Suprapubic skin (tissue), 4 donors: ENCODE data around the gene CTRL.

Source experiments
- EP300 ChIP-seq: sonication (generic); formaldehyde crosslinking; IDR thresholded peaks from one replicate; pipeline ENCODE4 v1.6.1; 2017; ENCODE audit warnings: antibody characterized with exemption
- POLR2A ChIP-seq, 2 donors: fragments of 450-650 bp; IDR thresholded peaks; one replicate each; pipeline ENCODE4 v1.6.1; 2017; ENCODE audit warnings: antibody characterized with exemption in 2 of 2, mild to moderate bottlenecking in 2 of 2, moderate library complexity in 2 of 2
- POLR2AphosphoS5 ChIP-seq, 3 donors: sonication (generic); formaldehyde crosslinking; IDR thresholded peaks; one replicate each; pipeline ENCODE4 v1.6.1; 2017; ENCODE audit warnings: antibody characterized with exemption in 3 of 3
- TF ChIP-seq, protein P1 (sequence below), 2 donors: fragments of 200-600 bp in 1 of 2; fragments of 450-650 bp in 1 of 2; sonication (generic) in 1 of 2; IDR thresholded peaks; one replicate each; pipeline ENCODE4 v1.5.1; 2016 to 2019; ENCODE audit warnings: antibody characterized with exemption in 2 of 2, mild to moderate bottlenecking in 1 of 2, moderate library complexity in 1 of 2

DNA sequence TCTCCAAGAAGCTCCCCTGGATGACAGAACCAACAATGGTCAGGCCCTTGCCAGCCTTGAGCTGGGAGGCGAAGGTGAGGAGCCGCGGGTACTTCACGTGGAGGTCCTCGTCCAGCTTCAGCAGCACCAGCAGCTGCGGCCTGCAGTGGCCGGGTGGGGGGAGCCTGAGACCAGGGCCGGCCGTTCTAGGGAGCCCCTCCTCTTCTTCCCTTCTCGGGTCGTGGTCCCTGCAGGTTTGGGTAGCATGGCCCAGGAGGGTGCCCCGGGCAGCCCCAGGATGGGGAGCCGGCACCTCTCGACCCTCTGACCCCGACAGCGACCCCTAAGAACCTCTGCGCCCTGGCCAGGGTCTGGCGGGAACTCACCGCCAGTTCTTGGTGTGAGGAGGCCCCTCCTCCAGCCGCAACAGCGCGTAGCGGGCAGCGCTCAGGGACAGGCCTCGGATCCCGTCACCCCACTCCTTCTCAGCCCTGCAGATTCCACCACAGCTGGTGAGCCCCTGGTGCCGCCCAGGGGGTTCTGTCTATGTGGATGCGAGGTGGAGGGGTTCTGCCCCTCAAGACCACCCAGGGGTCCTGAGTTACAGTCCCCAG, 15.4 kb upstream of the CTRL start:
- TF ChIP-seq EP300 (no peak), POLR2AphosphoS5 (IDR thresholded peaks at IDR 0.05) (no peak), POLR2A (IDR thresholded peaks at IDR 0.05) (no peak)
- TF ChIP-seq, protein P1, sequence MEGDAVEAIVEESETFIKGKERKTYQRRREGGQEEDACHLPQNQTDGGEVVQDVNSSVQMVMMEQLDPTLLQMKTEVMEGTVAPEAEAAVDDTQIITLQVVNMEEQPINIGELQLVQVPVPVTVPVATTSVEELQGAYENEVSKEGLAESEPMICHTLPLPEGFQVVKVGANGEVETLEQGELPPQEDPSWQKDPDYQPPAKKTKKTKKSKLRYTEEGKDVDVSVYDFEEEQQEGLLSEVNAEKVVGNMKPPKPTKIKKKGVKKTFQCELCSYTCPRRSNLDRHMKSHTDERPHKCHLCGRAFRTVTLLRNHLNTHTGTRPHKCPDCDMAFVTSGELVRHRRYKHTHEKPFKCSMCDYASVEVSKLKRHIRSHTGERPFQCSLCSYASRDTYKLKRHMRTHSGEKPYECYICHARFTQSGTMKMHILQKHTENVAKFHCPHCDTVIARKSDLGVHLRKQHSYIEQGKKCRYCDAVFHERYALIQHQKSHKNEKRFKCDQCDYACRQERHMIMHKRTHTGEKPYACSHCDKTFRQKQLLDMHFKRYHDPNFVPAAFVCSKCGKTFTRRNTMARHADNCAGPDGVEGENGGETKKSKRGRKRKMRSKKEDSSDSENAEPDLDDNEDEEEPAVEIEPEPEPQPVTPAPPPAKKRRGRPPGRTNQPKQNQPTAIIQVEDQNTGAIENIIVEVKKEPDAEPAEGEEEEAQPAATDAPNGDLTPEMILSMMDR (IDR thresholded peaks at IDR 0.05) = no peak
